Ectodermal cell (in vitro differentiated cells): ENCODE data around the gene GAB2.

Experiments
- H3K27ac ChIP-seq: 2 replicates; pipeline ENCODE4 v1.7.0; 2013; ENCODE audit warnings: mild to moderate bottlenecking, low read depth, low read length; ENCODE audit not compliant: insufficient read depth, poor library complexity, severe bottlenecking
- H3K27me3 ChIP-seq: 2 replicates; pipeline ENCODE4 v1.7.0; 2013; ENCODE audit warnings: mild to moderate bottlenecking, low read length; ENCODE audit not compliant: insufficient read depth, control insufficient read depth, poor library complexity, severe bottlenecking
- H3K36me3 ChIP-seq: one replicate; pipeline ENCODE4 v1.7.0; 2013; ENCODE audit warnings: low read length; ENCODE audit not compliant: control insufficient read depth, insufficient read depth
- H3K4me1 ChIP-seq: one replicate; pipeline ENCODE4 v1.7.0; 2013; ENCODE audit warnings: low read length; ENCODE audit not compliant: control insufficient read depth, insufficient read depth
- H3K4me3 ChIP-seq: 2 replicates; pipeline ENCODE4 v1.7.0; 2013; ENCODE audit warnings: low read depth, low read length, control low read depth; ENCODE audit not compliant: insufficient read depth
- H3K9me3 ChIP-seq: 2 replicates; pipeline ENCODE4 v1.7.0; 2013; ENCODE audit warnings: mild to moderate bottlenecking, low read length, moderate library complexity; ENCODE audit not compliant: control insufficient read depth
- whole genome bisulfite sequencing, 2 experiments: methylation state at CpG; one replicate each; pipeline ENCODE4 v1.1.7; 2013; ENCODE audit warnings: missing lambda C conversion rate in 2 of 2; 5-methylcytosine and 5-hydroxymethylcytosine counted together

The GAB2 gene

DNA sequence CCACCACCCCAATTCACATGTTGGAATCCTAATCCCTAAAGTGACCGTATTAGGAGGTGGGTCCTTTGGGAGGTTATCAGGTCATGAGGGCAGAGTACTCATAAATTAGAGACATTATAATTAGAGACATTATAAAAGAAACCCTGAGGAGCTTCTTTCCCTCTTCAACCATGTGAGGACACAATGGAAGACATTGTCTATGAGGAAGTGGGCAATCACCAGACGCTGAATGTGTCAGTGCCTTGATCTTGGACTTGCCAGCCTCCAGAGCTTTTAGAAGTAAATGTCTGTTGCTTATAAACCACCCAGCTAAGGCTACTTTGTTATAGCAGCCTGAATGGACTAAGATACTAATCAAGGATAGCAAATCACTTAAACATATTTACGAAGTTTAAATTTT, 14.8 kb downstream of the GAB2 start:
- WGBS, 2 experiments, result 96% methylated on average over 2 of the region's 3 CpGs; no CpG with 5 or more reads in 1 of the 2 experiments
- peaks cover 20% of the 10 kb centered on the region for H3K4me1 ChIP-seq
- H3K36me3 ChIP-seq, result no peaks in the 10 kb centered on the region
- H3K4me3 ChIP-seq, result no peak overlapping the region
- H3K27me3 ChIP-seq, result no peaks in the 10 kb centered on the region
- H3K27ac ChIP-seq, result no peak overlapping the region
- no peaks in the 10 kb centered on the region for H3K9me3 ChIP-seq

GRCh38 chr11:78400702-78401101, 16.9 kb downstream of the GAB2 start:
- Histone ChIP-seq H3K4me1 (peaks cover 23% of the 10 kb centered on the region), H3K4me3 (no peak overlapping the region), H3K27ac (no peak overlapping the region), H3K27me3 (no peaks in the 10 kb centered on the region), H3K36me3 (no peaks in the 10 kb centered on the region), H3K9me3 (no peaks in the 10 kb centered on the region)
- 77 to 79% methylated on average over 3 of the region's 3 CpGs for WGBS, 2 experiments

DNA sequence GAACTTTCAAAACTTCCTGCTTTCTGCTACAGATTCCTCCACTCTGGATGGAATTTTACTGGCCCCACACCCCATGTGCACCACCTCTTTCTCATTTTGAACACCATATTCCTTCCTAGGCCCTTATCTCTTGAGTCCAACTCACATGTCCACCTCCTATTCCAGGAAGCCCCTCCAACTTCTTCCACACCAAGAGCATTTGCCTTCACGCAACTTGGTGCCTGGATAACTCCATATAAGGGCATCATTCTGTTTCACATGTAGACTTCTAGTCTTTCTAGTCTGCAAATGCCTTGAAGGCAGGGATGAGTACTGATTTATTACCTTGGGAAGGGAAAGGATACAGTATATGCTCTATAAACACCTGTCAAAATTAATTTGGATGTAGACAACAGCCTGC, 17.5 kb downstream of the GAB2 start:
- 80 to 91% methylated on average over 1 of the region's 1 CpG for WGBS, 2 experiments
- no peaks in the 10 kb centered on the region for H3K36me3 ChIP-seq
- no peak overlapping the region for H3K27ac ChIP-seq
- H3K9me3 ChIP-seq, result no peaks in the 10 kb centered on the region
- peaks cover 25% of the 10 kb centered on the region for H3K4me1 ChIP-seq
- H3K27me3 ChIP-seq, result no peaks in the 10 kb centered on the region
- H3K4me3 ChIP-seq, result no peak overlapping the region

DNA sequence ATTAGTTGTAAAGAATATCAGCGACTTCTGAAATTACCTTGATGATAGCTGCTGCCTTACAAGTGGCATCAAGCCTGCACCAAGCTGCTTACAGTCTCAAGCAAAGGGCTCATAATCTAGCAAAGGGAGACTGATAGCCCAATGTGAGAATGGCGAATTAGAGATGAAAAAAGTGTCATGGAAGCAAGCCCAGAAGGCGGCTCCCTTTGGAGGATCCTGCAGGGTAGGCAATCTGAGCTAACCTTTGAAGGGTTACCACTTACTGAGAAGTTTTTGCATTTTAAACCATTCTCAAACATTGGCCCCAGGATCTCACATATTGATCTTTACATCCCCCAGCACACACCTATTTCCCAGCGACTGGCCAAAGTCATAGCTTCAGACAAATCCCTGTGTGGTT, 18.5 kb downstream of the GAB2 start:
- H3K27ac ChIP-seq, result no peak overlapping the region
- 15 to 16% methylated on average over 4 of the region's 4 CpGs for WGBS, 2 experiments

DNA sequence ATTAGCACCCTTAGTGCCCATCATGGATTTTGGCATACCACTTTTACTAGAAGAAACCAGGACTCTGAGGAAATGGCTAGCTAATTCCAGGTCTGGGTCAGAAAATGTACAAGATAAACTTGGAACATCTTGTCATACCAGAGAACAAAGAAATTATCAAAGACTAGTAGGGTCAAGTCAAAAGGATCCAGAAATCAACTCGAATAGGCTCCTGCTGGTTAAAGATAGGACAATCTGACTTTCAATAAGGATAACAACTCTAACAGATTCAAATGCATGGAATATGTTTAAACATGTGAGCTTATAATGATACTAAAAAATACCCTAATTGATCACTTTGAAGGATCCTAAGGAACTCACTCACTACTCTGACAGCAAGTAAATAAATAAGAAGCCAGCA, 18.9 kb downstream of the GAB2 start:
- H3K4me1 ChIP-seq, result peaks cover 29% of the 10 kb centered on the region
- no peaks in the 10 kb centered on the region for H3K9me3 ChIP-seq
- 80 to 83% methylated on average over 1 of the region's 1 CpG for WGBS, 2 experiments
- no peak overlapping the region for H3K27ac ChIP-seq
- no peak overlapping the region for H3K4me3 ChIP-seq
- no peaks in the 10 kb centered on the region for H3K27me3 ChIP-seq
- H3K36me3 ChIP-seq, result no peaks in the 10 kb centered on the region

More for the DNA sequence above, 18.5 kb downstream of the GAB2 start:
- no peaks in the 10 kb centered on the region for H3K36me3 ChIP-seq
- H3K9me3 ChIP-seq, result no peaks in the 10 kb centered on the region
- no peaks in the 10 kb centered on the region for H3K27me3 ChIP-seq
- H3K4me3 ChIP-seq, result no peak overlapping the region
- peaks cover 29% of the 10 kb centered on the region for H3K4me1 ChIP-seq

DNA sequence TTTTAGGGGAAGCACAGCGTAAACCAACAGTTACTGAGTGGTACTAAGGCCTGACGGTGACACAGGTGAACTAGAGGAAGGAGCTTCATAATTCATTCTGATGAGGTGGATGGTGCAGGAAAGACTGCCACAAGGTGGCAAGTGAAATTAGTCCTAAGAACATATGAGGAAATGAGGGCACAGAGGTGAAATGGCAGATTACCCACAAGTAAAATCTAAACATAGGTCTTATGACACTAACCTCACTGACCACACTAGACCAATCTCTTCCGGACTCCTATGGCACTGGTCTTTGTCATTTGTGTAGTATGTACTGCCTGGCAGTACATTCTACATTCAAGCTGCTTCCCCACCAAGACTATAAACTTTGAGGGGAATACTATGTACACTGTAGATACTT, 20.2 kb downstream of the GAB2 start:
- no peaks in the 10 kb centered on the region for H3K27me3 ChIP-seq
- 97 to 98% methylated on average over 3 of the region's 3 CpGs for WGBS, 2 experiments

GRCh38 chr11:78395597-78395996, 22.0 kb downstream of the GAB2 start:
- Histone ChIP-seq H3K27ac (no peak overlapping the region), H3K9me3 (no peaks in the 10 kb centered on the region), H3K36me3 (no peaks in the 10 kb centered on the region), H3K4me3 (no peak overlapping the region), H3K27me3 (no peaks in the 10 kb centered on the region), H3K4me1 (peaks cover 26% of the 10 kb centered on the region)
- 91 to 100% methylated on average over 1 of the region's 1 CpG for WGBS, 2 experiments

More for the DNA sequence above, 20.2 kb downstream of the GAB2 start:
- no peaks in the 10 kb centered on the region for H3K36me3 ChIP-seq
- no peak overlapping the region for H3K4me3 ChIP-seq
- no peaks in the 10 kb centered on the region for H3K9me3 ChIP-seq
- no peak overlapping the region for H3K27ac ChIP-seq
- peaks cover 32% of the 10 kb centered on the region for H3K4me1 ChIP-seq

DNA sequence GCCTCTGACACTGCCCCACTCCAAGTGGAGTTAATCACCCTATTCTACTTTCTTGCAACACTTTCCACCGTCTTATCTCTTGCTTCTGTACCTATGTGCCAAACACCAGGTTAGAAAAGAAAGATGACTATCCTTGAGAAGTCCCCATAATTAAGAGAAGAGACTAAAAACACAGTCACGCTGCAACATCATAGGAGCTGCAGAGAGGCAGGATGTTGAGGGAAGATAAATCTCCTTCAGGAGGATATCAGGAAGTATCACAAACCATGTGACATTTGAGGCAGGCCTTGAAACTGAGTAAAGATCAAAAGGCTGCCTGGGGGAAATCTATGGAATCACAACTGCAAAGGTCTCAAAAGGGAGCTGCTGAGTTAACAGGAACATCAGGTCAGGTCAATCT, 24.8 kb downstream of the GAB2 start:
- H3K36me3 ChIP-seq, result no peaks in the 10 kb centered on the region
- H3K4me1 ChIP-seq, result peaks cover 11% of the 10 kb centered on the region
- H3K27ac ChIP-seq, result no peak overlapping the region
- H3K4me3 ChIP-seq, result no peak overlapping the region
- no peaks in the 10 kb centered on the region for H3K27me3 ChIP-seq
- WGBS, 2 experiments, result 88 to 97% methylated on average over 2 of the region's 2 CpGs
- no peaks in the 10 kb centered on the region for H3K9me3 ChIP-seq

- Histone ChIP-seq H3K4me3 (no peak overlapping the region), H3K27me3 (no peaks in the 10 kb centered on the region), H3K9me3 (no peaks in the 10 kb centered on the region), H3K27ac (no peak overlapping the region), H3K4me1 (peaks cover 11% of the 10 kb centered on the region), H3K36me3 (no peaks in the 10 kb centered on the region)
- WGBS, 2 experiments, result 92 to 94% methylated on average over 1 of the region's 1 CpG
Observed at GRCh38 chr11:78391424-78391823, 26.2 kb downstream of the GAB2 start.

- H3K9me3 ChIP-seq, result no peaks in the 10 kb centered on the region
- no peak overlapping the region for H3K27ac ChIP-seq
- no peaks in the 10 kb centered on the region for H3K36me3 ChIP-seq
- no peak overlapping the region for H3K4me3 ChIP-seq
- H3K4me1 ChIP-seq, result peaks cover 8% of the 10 kb centered on the region
- WGBS, 2 experiments, result 92 to 94% methylated on average over 5 of the region's 5 CpGs
- H3K27me3 ChIP-seq, result no peaks in the 10 kb centered on the region
Observed at GRCh38 chr11:78390809-78391208, 26.8 kb downstream of the GAB2 start.
